Upper lobe of right lung (tissue), 1 donor: ENCODE results near the gene E2F6. TPM values are rescaled to one million over a fixed set of nuclear protein-coding genes. Genes with fewer than 3 reads are reported as not detected.

Source experiments
- ATAC-seq: fragments of 200-7000 bp; cut with Tn5 transposase; one replicate; pipeline ENCODE4 v1.9.1; 2020; ENCODE audit warnings: mild to moderate bottlenecking, moderate library complexity
- DNase-seq: peaks from one replicate; pipeline ENCODE4 v3.0.0-alpha.2; 2020
- H3K27ac ChIP-seq: fragments of 200-600 bp; one replicate; pipeline ENCODE4 v1.8.0; 2022
- H3K27me3 ChIP-seq: fragments of 200-600 bp; one replicate; pipeline ENCODE4 v1.8.0; 2022; ENCODE audit warnings: mild to moderate bottlenecking
- H3K36me3 ChIP-seq: fragments of 200-600 bp; one replicate; pipeline ENCODE4 v1.8.0; 2022
- H3K4me1 ChIP-seq: fragments of 200-600 bp; one replicate; pipeline ENCODE4 v1.8.0; 2022
- H3K4me3 ChIP-seq: fragments of 200-600 bp; one replicate; pipeline ENCODE4 v1.8.0; 2022; ENCODE audit warnings: mild to moderate bottlenecking
- H3K9me3 ChIP-seq: fragments of 200-600 bp; one replicate; pipeline ENCODE4 v1.8.0; 2022
- intact Hi-C: fragments of 100-400 bp; cut with DNase I; formaldehyde crosslinking; loops from one replicate; pipeline ENCODE4 v1.11.0; 2022
- total RNA-seq: library from RNA; stranded (reverse); fragmentation: NEBNext Ultra II Directional; extraction: Animal tissue kit (Norgen Biotek cat#: 25700); gene quantifications from one replicate; pipeline ENCODE4 v1.2.1, GENCODE V29; 2021
- TF ChIP-seq, protein P1 (sequence below): fragments of 200-600 bp; IDR thresholded peaks from one replicate; pipeline ENCODE4 v1.8.0; 2022; ENCODE audit warnings: antibody characterized with exemption
- donor health status: DM: no; HTN: yes; CAD: no; lungs with severe emphysema.

The E2F6 gene
- total RNA-seq, 1 donor from 2014 or later = 14.5 TPM

DNA sequence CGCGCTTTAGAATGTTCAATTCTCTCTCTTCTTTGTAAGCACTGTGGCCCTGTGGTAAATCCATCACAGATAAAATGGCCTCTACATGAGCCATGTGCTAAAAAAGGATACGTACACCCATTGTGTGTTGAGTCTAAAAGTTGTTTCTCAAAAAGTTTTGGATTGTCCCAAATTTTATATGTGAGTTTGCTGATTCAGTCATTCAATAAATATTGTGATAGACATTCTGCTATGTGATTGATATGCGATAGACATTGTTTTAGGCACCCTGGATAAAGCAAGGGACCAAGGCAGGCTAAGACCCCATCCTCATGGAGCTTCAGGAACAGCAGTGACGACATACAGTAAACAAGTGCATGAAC is 53.5 kb downstream of the E2F6 start:
- ATAC-seq (no peak), DNase-seq (no peak)
- Histone ChIP-seq H3K9me3 (no peaks in the 10 kb centered on the region), H3K36me3 (no peaks in the 10 kb centered on the region), H3K27me3 (no peaks in the 10 kb centered on the region), H3K27ac (no peak overlapping the region), H3K4me3 (no peak overlapping the region), H3K4me1 (peaks cover 12% of the 10 kb centered on the region)
- intact Hi-C loops = loop anchor here (10.0 kb wide), 2 partner anchors 178 to 278 kb away; a partner anchor contains a TSS
- TF ChIP-seq, protein P1, sequence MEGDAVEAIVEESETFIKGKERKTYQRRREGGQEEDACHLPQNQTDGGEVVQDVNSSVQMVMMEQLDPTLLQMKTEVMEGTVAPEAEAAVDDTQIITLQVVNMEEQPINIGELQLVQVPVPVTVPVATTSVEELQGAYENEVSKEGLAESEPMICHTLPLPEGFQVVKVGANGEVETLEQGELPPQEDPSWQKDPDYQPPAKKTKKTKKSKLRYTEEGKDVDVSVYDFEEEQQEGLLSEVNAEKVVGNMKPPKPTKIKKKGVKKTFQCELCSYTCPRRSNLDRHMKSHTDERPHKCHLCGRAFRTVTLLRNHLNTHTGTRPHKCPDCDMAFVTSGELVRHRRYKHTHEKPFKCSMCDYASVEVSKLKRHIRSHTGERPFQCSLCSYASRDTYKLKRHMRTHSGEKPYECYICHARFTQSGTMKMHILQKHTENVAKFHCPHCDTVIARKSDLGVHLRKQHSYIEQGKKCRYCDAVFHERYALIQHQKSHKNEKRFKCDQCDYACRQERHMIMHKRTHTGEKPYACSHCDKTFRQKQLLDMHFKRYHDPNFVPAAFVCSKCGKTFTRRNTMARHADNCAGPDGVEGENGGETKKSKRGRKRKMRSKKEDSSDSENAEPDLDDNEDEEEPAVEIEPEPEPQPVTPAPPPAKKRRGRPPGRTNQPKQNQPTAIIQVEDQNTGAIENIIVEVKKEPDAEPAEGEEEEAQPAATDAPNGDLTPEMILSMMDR = no peak

DNA sequence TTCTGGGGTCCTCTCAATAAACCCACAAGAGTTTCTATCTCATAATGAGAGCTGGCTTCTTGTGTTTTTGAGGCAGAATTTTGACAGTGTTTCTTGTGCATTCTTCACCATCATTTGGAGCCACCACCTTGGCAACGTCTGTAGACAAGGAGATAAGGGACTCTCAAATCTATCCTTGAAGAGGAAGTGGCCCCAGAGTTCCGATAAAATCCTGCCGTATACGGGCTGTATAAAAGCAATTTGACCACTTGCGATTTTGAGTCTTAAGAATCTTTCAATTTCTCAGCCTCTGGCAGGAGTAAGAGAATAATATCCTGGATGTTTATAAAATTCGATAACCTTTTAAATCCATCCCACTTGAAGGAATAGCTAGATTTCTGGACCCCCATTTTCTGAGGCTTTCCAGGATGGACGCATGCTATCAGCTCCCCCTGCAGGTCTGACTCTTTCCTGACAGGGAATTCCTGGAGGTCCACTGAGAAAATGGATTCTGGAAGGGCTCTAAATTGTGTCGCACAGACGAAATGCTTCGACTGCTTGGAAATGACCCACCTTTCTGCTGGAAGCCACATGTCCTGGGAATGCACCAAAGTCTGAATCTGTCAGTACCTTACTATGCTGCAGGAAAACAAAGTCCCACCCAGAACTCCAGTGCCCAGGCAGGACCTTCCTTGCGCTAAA is 54.1 kb downstream of the E2F6 start:
- intact Hi-C loops = loop anchor here (10.0 kb wide), 2 partner anchors 177 to 277 kb away; a partner anchor contains a TSS
- TF ChIP-seq, protein P1 = peak; percentile 77
- Histone ChIP-seq H3K4me3 (peak overlapping the region; percentile 56), H3K27ac (peak overlapping the region; percentile 17), H3K36me3 (no peaks in the 10 kb centered on the region), H3K4me1 (peaks cover 12% of the 10 kb centered on the region), H3K27me3 (no peaks in the 10 kb centered on the region), H3K9me3 (no peaks in the 10 kb centered on the region)
- DNase-seq = no peak
- ATAC-seq = peak; percentile 86

GRCh38 chr2:11411244-11411643 is 54.7 kb downstream of the E2F6 start:
- DNase-seq = no peak
- no peak for ATAC-seq
- TF ChIP-seq, protein P1 = no peak
- H3K4me3 ChIP-seq = peak overlapping the region; percentile 56
- H3K4me1 ChIP-seq = peaks cover 12% of the 10 kb centered on the region
- H3K27ac ChIP-seq = peak overlapping the region; percentile 17
- H3K27me3 ChIP-seq = no peaks in the 10 kb centered on the region
- intact Hi-C loops = loop anchor here (10.0 kb wide), 2 partner anchors 176 to 276 kb away; a partner anchor contains a TSS
- H3K36me3 ChIP-seq = no peaks in the 10 kb centered on the region
- H3K9me3 ChIP-seq = no peaks in the 10 kb centered on the region

GRCh38 chr2:11410101-11410500 is 55.9 kb downstream of the E2F6 start:
- Histone ChIP-seq H3K27me3 (no peaks in the 10 kb centered on the region), H3K4me1 (peaks cover 12% of the 10 kb centered on the region), H3K27ac (no peak overlapping the region), H3K9me3 (no peaks in the 10 kb centered on the region), H3K36me3 (no peaks in the 10 kb centered on the region), H3K4me3 (no peak overlapping the region)
- DNase-seq = no peak
- TF ChIP-seq, protein P1 = no peak
- intact Hi-C loops = loop anchor here (10.0 kb wide), 2 partner anchors 175 to 275 kb away; a partner anchor contains a TSS
- ATAC-seq = no peak

GRCh38 chr2:11409572-11409959 is 56.4 kb downstream of the E2F6 start:
- no peak for ATAC-seq
- Histone ChIP-seq H3K36me3 (no peaks in the 10 kb centered on the region), H3K27ac (no peak overlapping the region), H3K4me3 (no peak overlapping the region), H3K27me3 (no peaks in the 10 kb centered on the region), H3K9me3 (no peaks in the 10 kb centered on the region), H3K4me1 (peaks cover 15% of the 10 kb centered on the region)
- DNase-seq = no peak
- intact Hi-C loops = no loop called here
- TF ChIP-seq, protein P1 = no peak
